ENCODE data around the gene CPNE2.

DNA sequence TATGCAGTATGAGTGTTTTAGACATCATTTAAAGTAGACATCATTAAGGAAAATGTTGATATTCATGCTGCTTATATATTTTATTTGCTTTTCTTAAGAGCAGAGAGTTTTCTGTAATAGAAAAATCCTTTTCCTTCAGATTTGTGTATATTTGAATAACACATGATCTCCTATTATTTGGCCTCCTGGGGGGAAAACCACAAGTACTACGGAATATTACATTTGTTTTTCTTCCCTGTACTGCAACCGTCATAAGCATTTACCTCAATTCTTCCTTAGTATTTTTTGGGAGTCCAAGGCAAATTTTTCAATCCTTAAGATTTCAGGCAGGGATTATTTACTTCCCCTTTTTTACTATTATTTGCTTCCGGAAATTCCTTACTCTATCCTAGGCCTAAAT, 99.8 kb downstream of the CPNE2 start:
- TF ChIP-seq CTCF (IDR thresholded peaks at IDR 0.05): no peak
- no peak for TF ChIP-seq POLR2AphosphoS5 (IDR thresholded peaks at IDR 0.05; ENCODE audit: low read depth, low read length)
- TF ChIP-seq SIN3A (IDR thresholded peaks at IDR 0.05; ENCODE audit: borderline replicate concordance, insufficient read depth, low read depth, low read length): no peak
- TF ChIP-seq REST (IDR thresholded peaks at IDR 0.05; ENCODE audit: insufficient read depth in 1 of 2, low read depth in 2 of 2, low read length in 1 of 2): no peak
- TF ChIP-seq TCF7L2 (IDR thresholded peaks at IDR 0.05; ENCODE audit: low read depth, low read length): no peak
